Mammary epithelial cell (primary cell): ENCODE results near the gene CCNE1.

Source experiments
- CTCF ChIP-seq, 2 donors: IDR thresholded peaks in 1 of 2; conservative IDR thresholded peaks in 1 of 2; 2 replicates each; pipeline ENCODE4 v1.5.1; 2011 to 2012; ENCODE audit warnings: inconsistent platforms in 2 of 2, low read length in 2 of 2, mild to moderate bottlenecking in 2 of 2, control low read depth in 1 of 2, low read depth in 1 of 2; ENCODE audit not compliant: insufficient read depth in 1 of 2; ENCODE audit errors: extremely low read depth in 1 of 2
- EZH2 ChIP-seq: IDR thresholded peaks from 2 replicates; pipeline ENCODE4 v1.6.1; 2012; ENCODE audit warnings: low read length, inconsistent platforms, borderline replicate concordance

GRCh38 chr19:29764361-29764760, 47.4 kb upstream of the CCNE1 start:
- TF ChIP-seq CTCF (conservative IDR thresholded peaks at IDR 0.05 in 1 of 2, IDR thresholded peaks at IDR 0.05 in 1 of 2; ENCODE audit: extremely low read depth in 1 of 2, insufficient read depth in 1 of 2, low read depth in 1 of 2, low read length in 2 of 2) = no peak
- TF ChIP-seq EZH2 = no peak
